ENCODE results near the gene UNC93A.
"Not testable (repeated sequence)": the region's sequence is repeated elsewhere in the genome, so short reads cannot be mapped to it uniquely, and the experiment has no call there.

The UNC93A gene

GRCh38 chr6:167309355-167310192 is 18.5 kb downstream of the UNC93A start:
- DNase-seq = not testable (repeated sequence)

- DNase-seq = peak in 41 of 56 donors; percentile 4 to 77 (median 33)
Observed at GRCh38 chr6:167311286-167311685, 20.2 kb downstream of the UNC93A start.

- DNase-seq = not testable (repeated sequence)
Observed at GRCh38 chr6:167311691-167312090, 20.6 kb downstream of the UNC93A start.

- DNase-seq = no peak
Observed at GRCh38 chr6:167314180-167314821, 23.2 kb downstream of the UNC93A start.

GRCh38 chr6:167317172-167317571 is 26.1 kb downstream of the UNC93A start:
- no peak for DNase-seq

- DNase-seq = not testable (repeated sequence)
Observed at GRCh38 chr6:167318354-167318753, 27.2 kb downstream of the UNC93A start.

- not testable (repeated sequence) for DNase-seq
Observed at GRCh38 chr6:167318856-167319255, 27.7 kb downstream of the UNC93A start.

GRCh38 chr6:167319856-167320753 is 29.0 kb downstream of the UNC93A start:
- DNase-seq = not testable (repeated sequence)

- DNase-seq = peak in 1 of 56 donors; percentile 20
Observed at GRCh38 chr6:167320754-167321056, 29.6 kb downstream of the UNC93A start.

- not testable (repeated sequence) for DNase-seq
Observed at GRCh38 chr6:167321185-167321584, 30.1 kb downstream of the UNC93A start.

GRCh38 chr6:167323111-167323510 is 32.0 kb downstream of the UNC93A start:
- DNase-seq = no peak

- DNase-seq = no peak
Observed at GRCh38 chr6:167324111-167324510, 33.0 kb downstream of the UNC93A start.

- DNase-seq = no peak
Observed at GRCh38 chr6:167325766-167326165, 34.7 kb downstream of the UNC93A start.

GRCh38 chr6:167327391-167327790 is 36.3 kb downstream of the UNC93A start:
- no peak for DNase-seq

- DNase-seq = no peak
Observed at GRCh38 chr6:167328086-167328485, 37.0 kb downstream of the UNC93A start.

- DNase-seq = no peak
Observed at GRCh38 chr6:167329014-167329413, 37.9 kb downstream of the UNC93A start.

- DNase-seq = no peak
Observed at GRCh38 chr6:167330750-167331149, 39.6 kb downstream of the UNC93A start.

- no peak for DNase-seq
Observed at GRCh38 chr6:167331565-167331964, 40.5 kb downstream of the UNC93A start.

GRCh38 chr6:167336844-167337630 is 45.9 kb downstream of the UNC93A start:
- DNase-seq = no peak

- no peak for DNase-seq
Observed at GRCh38 chr6:167337675-167338449, 46.7 kb downstream of the UNC93A start.

All from amygdala (tissue), 56 donors.